ENCODE results near the gene NCOA1.
"Not testable (repeated sequence)": the region's sequence is repeated elsewhere in the genome, so short reads cannot be mapped to it uniquely, and the experiment has no call there.

NCOA1 gene

GRCh38 chr2:24792874-24793760 lies 302.1 kb downstream of the NCOA1 start, which contains the start of the genes CENPO and PTRHD1:
TSS of gene CENPO (plus strand) at chr2:24793425. CDS start at chr2:24793920, 495 bp downstream.
TSS of gene PTRHD1 (minus strand) at chr2:24793391. CDS start at chr2:24793377, 14 bp downstream.
- peak; percentile 87 for DNase-seq (ENCODE audit: low read depth)
- peak within 1 kb of the TSS; percentile 64 for H3K4me3 ChIP-seq (ENCODE audit: low read depth, low read length)

GRCh38 chr2:24793761-24794435 lies 302.8 kb downstream of the NCOA1 start:
- H3K4me3 ChIP-seq (ENCODE audit: low read depth, low read length) = peak overlapping the region; percentile 64
- DNase-seq (ENCODE audit: low read depth) = no peak

- DNase-seq (ENCODE audit: low read depth) = no peak
Observed at GRCh38 chr2:24797644-24798043, 306.6 kb downstream of the NCOA1 start.

GRCh38 chr2:24800487-24800886 lies 309.4 kb downstream of the NCOA1 start:
- not testable (repeated sequence) for H3K4me3 ChIP-seq (ENCODE audit: low read depth, low read length); DNase-seq (ENCODE audit: low read depth)

More at GRCh38 chr2:24797644-24798043, 306.6 kb downstream of the NCOA1 start:
- H3K4me3 ChIP-seq (ENCODE audit: low read depth, low read length) = no peak overlapping the region

GRCh38 chr2:24805811-24806660 lies 315.0 kb downstream of the NCOA1 start:
- not testable (repeated sequence) for H3K4me3 ChIP-seq (ENCODE audit: low read depth, low read length); DNase-seq (ENCODE audit: low read depth)

GRCh38 chr2:24806661-24807036 lies 315.6 kb downstream of the NCOA1 start:
- H3K4me3 ChIP-seq (ENCODE audit: low read depth, low read length) = no peak overlapping the region
- no peak for DNase-seq (ENCODE audit: low read depth)

- H3K4me3 ChIP-seq (ENCODE audit: low read depth, low read length) = no peak overlapping the region
- no peak for DNase-seq (ENCODE audit: low read depth)
Observed at GRCh38 chr2:24809316-24810007, 318.4 kb downstream of the NCOA1 start.

GRCh38 chr2:24813691-24814137 lies 322.7 kb downstream of the NCOA1 start:
- no peak for DNase-seq (ENCODE audit: low read depth)
- no peak overlapping the region for H3K4me3 ChIP-seq (ENCODE audit: low read depth, low read length)

- no peak for DNase-seq (ENCODE audit: low read depth)
- H3K4me3 ChIP-seq (ENCODE audit: low read depth, low read length) = no peak overlapping the region
Observed at GRCh38 chr2:24814516-24814915, 323.5 kb downstream of the NCOA1 start.

- no peak overlapping the region for H3K4me3 ChIP-seq (ENCODE audit: low read depth, low read length)
- no peak for DNase-seq (ENCODE audit: low read depth)
Observed at GRCh38 chr2:24815171-24815570, 324.1 kb downstream of the NCOA1 start.

- DNase-seq (ENCODE audit: low read depth) = no peak
- H3K4me3 ChIP-seq (ENCODE audit: low read depth, low read length) = no peak overlapping the region
Observed at GRCh38 chr2:24816404-24816803, 325.4 kb downstream of the NCOA1 start.

GRCh38 chr2:24816884-24817283 lies 325.8 kb downstream of the NCOA1 start:
- H3K4me3 ChIP-seq (ENCODE audit: low read depth, low read length) = no peak overlapping the region
- peak; percentile 78 for DNase-seq (ENCODE audit: low read depth)

GRCh38 chr2:24818721-24819167 lies 327.7 kb downstream of the NCOA1 start:
- no peak overlapping the region for H3K4me3 ChIP-seq (ENCODE audit: low read depth, low read length)
- DNase-seq (ENCODE audit: low read depth) = no peak

GRCh38 chr2:24819442-24820174 lies 328.6 kb downstream of the NCOA1 start:
- no peak for DNase-seq (ENCODE audit: low read depth)
- H3K4me3 ChIP-seq (ENCODE audit: low read depth, low read length) = no peak overlapping the region

- DNase-seq (ENCODE audit: low read depth) = no peak
- no peak overlapping the region for H3K4me3 ChIP-seq (ENCODE audit: low read depth, low read length)
Observed at GRCh38 chr2:24820175-24820513, 329.1 kb downstream of the NCOA1 start.

Data from skeletal muscle cell (primary cell).